Stomach (tissue), 9 donors: ENCODE data around the gene RNASEH2A. TPM values are rescaled to one million over a fixed set of nuclear protein-coding genes. Genes with fewer than 3 reads are reported as not detected.

ENCODE experiments used
- DNase-seq, 2 donors: peaks; one replicate each; pipeline versions ENCODE4 v3.0.0 to v3.0.0-alpha.2; 2013 to 2019
- H3K27ac ChIP-seq, 5 donors: fragments of 200-600 bp in 4 of 5; sonication (generic) in 4 of 5; one replicate each; pipeline ENCODE4 v1.5.1; 2013 to 2019; ENCODE audit warnings: mild to moderate bottlenecking in 1 of 5, moderate library complexity in 1 of 5
- H3K27me3 ChIP-seq, 3 donors: fragments of 200-600 bp; sonication (generic); one replicate each; pipeline ENCODE4 v1.5.1; 2017 to 2019; ENCODE audit warnings: mixed run types in 1 of 3
- H3K36me3 ChIP-seq, 4 donors: fragments of 200-600 bp; sonication (generic); 1 replicate in 3 of 4; 2 replicates in 1 of 4; pipeline ENCODE4 v1.5.1; 2016 to 2019
- H3K4me1 ChIP-seq, 4 donors: fragments of 200-600 bp; sonication (generic); one replicate each; pipeline ENCODE4 v1.5.1; 2016 to 2019
- H3K4me3 ChIP-seq, 4 donors: fragments of 200-600 bp; sonication (generic) in 3 of 4; one replicate each; pipeline ENCODE4 v1.5.1; 2016 to 2019; ENCODE audit warnings: mild to moderate bottlenecking in 1 of 4
- H3K9me3 ChIP-seq, 4 donors: fragments of 200-600 bp; sonication (generic); one replicate each; pipeline ENCODE4 v1.5.1; 2016 to 2019
- CTCF ChIP-seq, 7 experiments: fragments of 450-650 bp in 4 of 7; fragments of 200-600 bp in 3 of 7; sonication (generic) in 3 of 7; IDR thresholded peaks; one replicate each; pipeline ENCODE4 v1.5.1; 2016 to 2019; ENCODE audit warnings: antibody characterized with exemption in 7 of 7, control low read depth in 2 of 7, mild to moderate bottlenecking in 1 of 7
- EP300 ChIP-seq: sonication (generic); formaldehyde crosslinking; IDR thresholded peaks from one replicate; pipeline ENCODE4 v1.6.1; 2017; ENCODE audit warnings: antibody characterized with exemption
- POLR2A ChIP-seq, 4 donors: fragments of 450-650 bp; IDR thresholded peaks; one replicate each; pipeline ENCODE4 v1.6.1; 2016; ENCODE audit warnings: antibody characterized with exemption in 4 of 4, control low read depth in 2 of 4, mild to moderate bottlenecking in 1 of 4, moderate library complexity in 1 of 4
- POLR2AphosphoS5 ChIP-seq, 3 donors: sonication (generic); formaldehyde crosslinking; IDR thresholded peaks; one replicate each; pipeline ENCODE4 v1.6.1; 2016; ENCODE audit warnings: antibody characterized with exemption in 3 of 3
- WGBS, 5 donors: extraction: QIAGEN DNeasy Blood & Tissue Kit in 3 of 5; methylation state at CpG; one replicate each; pipeline versions ENCODE4 v1.1.5 to v1.1.7; 2013 to 2018; 5-methylcytosine and 5-hydroxymethylcytosine counted together
- intact Hi-C: fragments of 100-400 bp; cut with DNase I; formaldehyde crosslinking; loops from one replicate; pipeline ENCODE4 v1.15.1; 2023; ENCODE audit warnings: low total_unique reads
- polyA plus RNA-seq, 3 donors: library from polyadenylated mRNA; stranded (reverse); fragments of 200-250 nt; gene quantifications; one replicate each; pipeline ENCODE4 v1.2.3, GENCODE V29; 2013
- total RNA-seq, 5 donors: library from RNA; depleted of rRNA; stranded (reverse); fragments of >200 nt; gene quantifications; one replicate each; pipeline versions ENCODE4 v1.1.0 to v1.2.3, GENCODE V29; 2014 to 2016
- donor health status: healthy with polysubstance abuse.
- donor health status: Bipolar disorder and iron deficiency.
- donor health status: healthy.

RNASEH2A gene
- total and polyA plus RNA-seq, 8 donors: 0.45 to 36.2 (median 6.3) TPM

GRCh38 chr19:12783291-12783848 lies 23.0 kb upstream of the RNASEH2A start:
- H3K4me3 ChIP-seq: peak overlapping the region; percentile 41 to 52 (median 50)
- WGBS, 5 donors: 9 to 19% (median 13%) methylated on average over 15 to 16 of the region's 16 CpGs
- peaks cover 71 to 96% (median 82%) of the 10 kb centered on the region in 4 donors for H3K4me1 ChIP-seq
- H3K36me3 ChIP-seq: no peaks in the 10 kb centered on the region
- no peaks in the 10 kb centered on the region for H3K27me3 ChIP-seq
- H3K27ac ChIP-seq: peak overlapping the region; percentile 92 to 100 (median 95)
- intact Hi-C loops: no loop called here
- no peaks in the 10 kb centered on the region for H3K9me3 ChIP-seq
- no peak for DNase-seq
- TF ChIP-seq POLR2AphosphoS5 (IDR thresholded peaks at IDR 0.05) (no peak), EP300 (no peak), POLR2A (IDR thresholded peaks at IDR 0.05) (no peak)

- peak overlapping the region in 2 of 4 donors; percentile 41 to 52 for H3K4me3 ChIP-seq
- H3K36me3 ChIP-seq: no peaks in the 10 kb centered on the region
- WGBS, 5 donors: 6 to 13% (median 8%) methylated on average over 2 to 19 of the region's 19 CpGs
- peak in 1 of 2 donors; percentile 73 for DNase-seq
- H3K27ac ChIP-seq: peak overlapping the region; percentile 92 to 100 (median 95)
- H3K9me3 ChIP-seq: no peaks in the 10 kb centered on the region
- TF ChIP-seq POLR2AphosphoS5 (IDR thresholded peaks at IDR 0.05): peak in 2 of 3 donors; percentile 2 to 9
- TF ChIP-seq CTCF (IDR thresholded peaks at IDR 0.05): no peak
- no peaks in the 10 kb centered on the region for H3K27me3 ChIP-seq
- intact Hi-C loops: no loop called here
- peaks cover 72 to 96% (median 82%) of the 10 kb centered on the region in 4 donors for H3K4me1 ChIP-seq
Observed at GRCh38 chr19:12783849-12784393, 22.5 kb upstream of the RNASEH2A start.

GRCh38 chr19:12784394-12784870 lies 22.0 kb upstream of the RNASEH2A start:
- no peaks in the 10 kb centered on the region for H3K9me3 ChIP-seq
- peaks cover 72 to 96% (median 82%) of the 10 kb centered on the region in 4 donors for H3K4me1 ChIP-seq
- H3K27me3 ChIP-seq: no peaks in the 10 kb centered on the region
- H3K27ac ChIP-seq: peak overlapping the region; percentile 92 to 100 (median 95)
- no peaks in the 10 kb centered on the region for H3K36me3 ChIP-seq
- no peak overlapping the region for H3K4me3 ChIP-seq
- 37 to 49% (median 43%) methylated on average over 10 of the region's 10 CpGs for WGBS, 5 donors
- intact Hi-C loops: no loop called here
- DNase-seq: peak in 1 of 2 donors; percentile 38
- TF ChIP-seq POLR2AphosphoS5 (IDR thresholded peaks at IDR 0.05) (no peak), EP300 (no peak), POLR2A (IDR thresholded peaks at IDR 0.05) (no peak), CTCF (IDR thresholded peaks at IDR 0.05) (no peak)

- Histone ChIP-seq H3K36me3 (no peaks in the 10 kb centered on the region), H3K9me3 (no peaks in the 10 kb centered on the region), H3K27ac (peak overlapping the region; percentile 92 to 100 (median 95)), H3K27me3 (no peaks in the 10 kb centered on the region), H3K4me3 (no peak overlapping the region), H3K4me1 (peaks cover 74 to 92% (median 80%) of the 10 kb centered on the region in 4 donors)
- 25 to 40% (median 37%) methylated on average over 4 to 5 of the region's 5 CpGs for WGBS, 5 donors
- TF ChIP-seq CTCF (IDR thresholded peaks at IDR 0.05): no peak
- no peak for TF ChIP-seq POLR2A (IDR thresholded peaks at IDR 0.05)
- intact Hi-C loops: no loop called here
- peak in 1 of 2 donors; percentile 78 for DNase-seq
Observed at GRCh38 chr19:12784871-12785430, 21.4 kb upstream of the RNASEH2A start.
